ENCODE results near the gene TMEM271.
"Not testable (repeated sequence)": the region's sequence is repeated elsewhere in the genome, so short reads cannot be mapped to it uniquely, and the experiment has no call there.

TMEM271 gene

DNA sequence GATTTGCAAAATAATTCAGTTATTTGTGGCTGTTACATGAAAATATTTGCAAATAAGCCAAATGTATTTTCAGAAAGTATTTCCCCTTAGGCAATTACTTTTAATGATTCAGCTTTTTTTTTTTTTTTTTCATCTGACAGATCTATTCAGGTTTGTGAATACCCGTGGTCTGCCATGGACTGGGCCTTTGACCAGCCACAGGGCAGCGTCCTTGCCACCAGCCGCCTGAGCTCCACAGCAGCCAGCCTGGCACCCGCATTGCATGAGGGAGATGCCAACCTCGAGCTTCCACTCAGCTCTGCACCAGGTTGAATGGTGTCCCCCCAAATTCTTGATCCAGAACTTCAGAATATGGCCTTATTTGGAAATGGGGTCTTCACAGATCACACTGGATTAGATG, 14.7 kb downstream of the TMEM271 start:
- no peak for DNase-seq

DNA sequence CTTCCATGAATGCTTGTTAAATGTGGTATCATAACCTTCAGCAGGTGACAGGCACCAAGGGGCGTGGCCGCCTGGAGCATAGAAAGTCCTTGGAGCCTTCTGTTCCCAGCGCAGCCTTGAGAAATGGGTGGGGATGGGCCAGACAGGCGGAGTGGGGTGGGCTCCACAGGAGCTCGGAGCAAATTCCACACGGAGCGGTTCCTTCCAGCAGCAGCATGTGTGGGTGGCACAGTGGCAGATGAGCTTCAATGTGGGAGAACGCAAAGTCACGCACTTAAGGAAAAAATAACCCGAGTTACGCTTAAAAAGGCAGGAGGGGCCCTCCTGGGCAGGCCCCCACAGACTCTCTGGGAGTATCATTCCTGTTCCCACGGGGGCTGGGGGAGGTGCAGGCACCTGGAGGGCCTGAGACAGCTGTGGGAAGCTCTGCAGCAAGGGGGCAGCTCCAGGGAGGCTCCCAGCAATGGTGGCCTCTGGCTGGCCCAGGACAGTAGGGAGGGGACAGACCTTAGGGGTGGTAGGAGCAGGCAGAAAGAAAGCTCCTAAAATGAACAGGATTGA, 15.3 kb downstream of the TMEM271 start:
- DNase-seq = no peak

DNA sequence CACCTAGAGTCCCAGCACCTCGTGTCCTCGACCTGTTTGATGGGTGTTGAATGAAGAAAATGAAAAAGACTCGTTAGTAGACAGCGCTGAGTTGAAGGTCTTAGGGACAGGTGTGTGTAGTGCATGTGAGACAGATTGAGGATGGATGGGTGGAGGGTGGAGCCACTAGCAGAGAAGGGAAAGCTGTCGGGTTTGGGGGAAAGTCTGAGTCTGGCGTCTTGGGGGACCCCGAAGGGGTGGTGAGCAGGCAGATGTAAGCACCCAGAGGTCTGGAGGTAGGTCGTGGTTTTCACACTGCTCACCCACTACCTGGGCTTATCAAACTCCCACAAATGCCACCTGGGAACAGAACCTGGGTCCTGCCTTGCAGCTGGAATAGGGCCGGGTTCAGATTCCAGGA, 16.0 kb downstream of the TMEM271 start:
- no peak for DNase-seq

DNA sequence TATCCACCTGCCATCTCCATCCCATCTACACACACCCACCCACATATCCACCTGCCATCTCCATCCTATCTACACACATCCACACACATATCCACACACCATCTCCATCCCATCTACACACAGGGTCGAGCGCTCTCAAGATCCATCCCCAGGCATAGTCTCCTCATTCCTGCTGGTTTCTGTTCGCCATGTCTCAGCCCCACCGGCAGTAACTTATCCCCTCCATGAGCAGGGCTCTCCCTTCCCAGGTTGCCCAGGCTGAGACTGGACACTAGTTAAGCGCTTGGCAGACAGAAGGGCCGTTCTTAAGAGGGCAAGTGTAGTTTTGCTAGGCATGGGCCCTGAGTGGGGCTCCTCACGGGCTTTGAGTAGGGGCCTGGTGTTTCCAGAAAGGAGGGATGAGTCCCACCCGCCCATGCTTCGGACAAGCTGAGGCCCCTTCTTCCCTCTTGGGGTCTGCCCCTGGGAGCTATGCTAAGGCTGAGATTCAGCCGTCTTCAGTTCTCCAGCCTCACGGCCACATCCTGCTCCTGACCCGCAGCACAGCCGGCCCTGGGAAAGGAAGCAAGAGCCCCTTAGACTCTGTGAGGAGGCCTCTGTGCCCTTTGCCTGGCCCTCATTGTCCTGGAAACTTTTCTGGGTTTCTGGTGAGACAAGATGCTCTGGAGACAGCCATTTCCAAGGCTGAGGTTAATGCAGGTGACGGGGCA, 20.4 kb downstream of the TMEM271 start:
- DNase-seq = no peak

DNA sequence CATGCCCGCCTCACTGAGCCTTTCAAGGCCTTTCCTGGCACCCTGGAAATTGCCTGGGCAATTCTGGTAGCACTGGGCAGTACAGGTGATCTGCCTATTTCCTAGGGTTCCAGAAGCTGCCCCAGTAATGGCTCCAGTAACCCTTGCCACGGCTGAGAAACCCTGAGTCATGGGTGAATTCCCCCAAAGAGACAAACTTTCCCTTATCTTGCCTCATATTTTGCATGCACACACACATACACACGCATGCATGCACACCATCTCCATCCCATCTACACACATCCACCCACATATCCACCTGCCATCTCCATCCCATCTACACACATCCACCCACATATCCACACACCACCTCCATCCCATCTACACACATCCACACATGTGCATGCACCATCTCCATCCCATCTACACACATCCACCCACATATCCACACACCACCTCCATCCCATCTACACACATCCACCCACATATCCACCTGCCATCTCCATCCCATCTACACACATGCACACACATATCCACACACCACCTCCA, 21.2 kb downstream of the TMEM271 start:
- DNase-seq = not testable (repeated sequence)

DNA sequence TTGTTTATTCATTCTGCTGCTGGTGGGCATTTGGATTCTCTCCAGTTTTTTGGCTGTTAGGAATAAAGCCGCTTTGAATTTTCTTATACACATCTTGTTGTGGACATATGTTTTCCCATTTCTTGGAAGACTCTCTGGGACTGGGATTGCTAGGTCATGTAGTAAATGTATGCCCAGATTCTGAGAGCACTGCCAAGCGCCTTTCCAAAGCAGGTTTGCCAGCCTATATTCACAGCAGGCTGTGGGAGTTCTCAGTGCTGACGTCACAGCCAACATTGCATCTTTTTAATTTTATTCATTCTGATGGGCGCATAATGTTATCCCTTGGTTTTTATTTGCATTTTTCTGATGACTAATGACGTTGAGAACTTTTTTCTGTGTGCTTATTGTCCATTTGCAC, 24.1 kb downstream of the TMEM271 start:
- DNase-seq = no peak

DNA sequence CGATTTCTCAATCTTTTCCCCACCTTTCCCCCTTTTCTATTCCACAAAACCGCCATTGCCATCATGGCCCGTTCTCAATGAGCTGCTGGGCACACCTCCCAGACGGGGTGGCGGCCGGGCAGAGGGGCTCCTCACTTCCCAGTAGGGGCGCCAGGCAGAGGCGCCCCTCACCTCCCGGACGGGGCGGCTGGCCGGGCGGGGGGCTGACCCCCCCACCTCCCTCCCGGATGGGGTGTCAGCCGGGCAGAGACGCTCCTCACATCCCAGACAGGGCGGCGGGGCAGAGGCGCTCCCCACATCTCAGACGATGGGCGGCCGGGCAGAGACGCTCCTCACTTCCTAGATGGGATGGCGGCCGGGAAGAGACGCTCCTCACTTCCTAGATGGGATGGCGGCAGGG, 25.8 kb downstream of the TMEM271 start:
- DNase-seq = not testable (repeated sequence)

DNA sequence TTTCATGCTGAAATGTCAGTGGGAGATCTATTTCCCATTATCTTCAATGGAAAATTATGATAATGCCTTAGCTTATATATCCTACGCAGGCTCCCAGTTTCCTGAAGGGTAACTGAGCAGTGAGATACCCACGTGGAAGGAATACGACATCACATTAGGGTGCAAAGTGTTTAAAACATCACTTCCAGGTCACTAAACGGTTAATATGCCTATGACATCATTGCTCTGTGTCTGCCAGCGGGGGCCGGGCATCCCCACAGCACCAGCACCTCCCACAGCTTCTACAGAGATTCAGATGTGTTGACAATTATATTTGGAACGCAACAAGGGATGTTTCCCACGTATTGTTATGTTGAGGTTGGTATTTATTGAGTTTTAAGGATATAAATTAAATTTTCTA, 27.1 kb downstream of the TMEM271 start:
- DNase-seq = no peak

DNA sequence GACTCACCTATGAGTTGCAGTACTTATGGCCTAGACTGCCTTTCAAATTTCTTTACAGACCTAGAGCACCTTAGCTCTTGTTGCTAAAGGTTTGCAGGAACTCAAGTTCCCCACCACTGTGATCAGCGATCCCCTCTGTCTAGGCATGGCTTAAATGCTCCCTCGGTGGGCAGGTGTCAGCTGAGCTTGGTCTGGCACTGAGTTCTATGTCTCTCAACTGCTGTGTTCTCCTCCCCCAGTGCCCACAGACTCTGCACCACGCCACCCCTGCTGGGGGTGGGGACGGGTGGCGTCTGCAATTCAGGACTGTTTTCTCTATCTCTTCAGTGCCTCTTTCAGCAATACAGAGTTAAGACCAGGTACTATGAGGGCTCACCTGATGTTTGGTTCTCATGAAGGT, 30.5 kb downstream of the TMEM271 start:
- no peak for DNase-seq

DNA sequence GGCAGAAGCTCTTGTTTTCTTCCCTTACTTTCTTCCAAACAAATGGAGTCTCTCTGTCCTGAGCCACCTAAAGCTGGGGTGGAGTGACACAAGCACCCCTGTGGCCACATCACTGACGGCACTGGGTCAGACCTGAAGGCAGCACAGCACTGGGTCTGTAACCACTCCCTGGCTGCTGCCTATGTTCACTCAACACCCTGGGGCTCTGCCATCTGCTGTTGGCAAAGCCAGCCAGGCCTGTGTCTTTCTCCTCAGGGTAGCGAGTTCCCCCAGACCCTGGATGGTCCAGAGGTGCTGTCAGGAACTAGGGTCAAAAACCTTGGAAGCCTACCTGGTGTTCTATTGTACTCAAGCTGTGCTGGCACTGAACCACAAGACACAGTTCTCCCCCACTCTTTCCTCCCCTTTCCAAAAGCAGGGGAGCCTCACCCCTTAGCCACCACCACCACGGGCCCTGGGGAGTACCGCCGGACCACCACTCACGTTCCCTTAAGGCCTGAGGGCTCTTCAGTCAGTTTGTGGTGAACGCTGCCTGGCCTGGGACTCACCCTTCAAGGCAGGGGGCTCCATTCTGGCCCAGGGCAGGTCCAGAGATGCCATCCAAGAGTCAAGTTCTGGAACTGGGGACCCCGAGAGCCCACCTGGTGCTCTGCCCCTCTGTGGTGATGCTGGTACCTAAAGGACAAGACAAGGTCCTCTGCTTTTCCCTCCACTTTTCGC, 31.5 kb downstream of the TMEM271 start:
- no peak for DNase-seq

DNA sequence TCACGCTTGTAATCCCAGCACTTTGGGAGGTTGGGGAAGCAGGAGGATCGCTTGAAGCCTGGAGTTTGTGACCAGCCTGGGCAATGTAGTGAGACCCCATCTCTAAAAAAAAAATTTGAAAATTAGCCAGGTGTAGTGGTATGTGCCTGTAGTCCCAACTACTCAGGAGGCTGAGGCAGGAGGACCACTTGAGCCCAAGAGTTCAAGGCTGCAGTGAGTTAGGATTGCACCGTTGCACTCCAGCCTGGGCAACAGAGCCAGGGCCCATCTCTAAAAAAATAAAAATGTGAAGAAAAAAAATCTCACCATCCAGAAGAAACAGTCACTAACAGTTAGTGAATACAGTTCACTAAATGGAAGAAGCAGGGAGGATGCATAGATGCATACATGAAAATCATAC, 34.8 kb downstream of the TMEM271 start:
- DNase-seq = no peak

DNA sequence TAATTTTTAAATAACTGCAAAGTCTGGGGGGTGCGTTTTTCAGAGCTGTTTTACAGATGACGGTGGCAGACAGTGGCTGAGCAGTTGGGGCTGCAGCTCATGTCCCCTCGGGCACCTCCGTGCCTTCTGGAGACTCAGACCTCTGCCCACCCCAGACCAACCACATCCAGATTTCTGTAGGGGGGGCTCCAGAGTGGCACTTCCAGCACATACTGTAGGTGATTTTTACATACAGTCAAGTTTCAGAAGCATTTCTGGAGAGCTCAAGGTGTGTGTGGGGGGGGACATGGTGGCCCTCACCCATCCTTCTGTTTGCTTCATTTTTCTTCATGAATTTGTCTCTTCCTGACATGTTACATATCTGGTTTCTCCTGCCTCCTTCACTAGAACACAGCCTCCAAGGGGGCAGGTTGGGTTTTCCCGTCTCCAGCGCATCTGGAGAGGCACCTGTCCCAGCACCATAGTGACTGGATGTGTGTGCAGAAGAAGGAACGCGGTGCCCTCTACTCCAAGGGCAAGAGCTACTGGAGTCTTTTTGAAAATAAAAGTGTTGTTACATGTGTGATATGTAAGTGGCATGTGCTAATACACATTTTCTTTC, 37.5 kb downstream of the TMEM271 start:
- DNase-seq = no peak

DNA sequence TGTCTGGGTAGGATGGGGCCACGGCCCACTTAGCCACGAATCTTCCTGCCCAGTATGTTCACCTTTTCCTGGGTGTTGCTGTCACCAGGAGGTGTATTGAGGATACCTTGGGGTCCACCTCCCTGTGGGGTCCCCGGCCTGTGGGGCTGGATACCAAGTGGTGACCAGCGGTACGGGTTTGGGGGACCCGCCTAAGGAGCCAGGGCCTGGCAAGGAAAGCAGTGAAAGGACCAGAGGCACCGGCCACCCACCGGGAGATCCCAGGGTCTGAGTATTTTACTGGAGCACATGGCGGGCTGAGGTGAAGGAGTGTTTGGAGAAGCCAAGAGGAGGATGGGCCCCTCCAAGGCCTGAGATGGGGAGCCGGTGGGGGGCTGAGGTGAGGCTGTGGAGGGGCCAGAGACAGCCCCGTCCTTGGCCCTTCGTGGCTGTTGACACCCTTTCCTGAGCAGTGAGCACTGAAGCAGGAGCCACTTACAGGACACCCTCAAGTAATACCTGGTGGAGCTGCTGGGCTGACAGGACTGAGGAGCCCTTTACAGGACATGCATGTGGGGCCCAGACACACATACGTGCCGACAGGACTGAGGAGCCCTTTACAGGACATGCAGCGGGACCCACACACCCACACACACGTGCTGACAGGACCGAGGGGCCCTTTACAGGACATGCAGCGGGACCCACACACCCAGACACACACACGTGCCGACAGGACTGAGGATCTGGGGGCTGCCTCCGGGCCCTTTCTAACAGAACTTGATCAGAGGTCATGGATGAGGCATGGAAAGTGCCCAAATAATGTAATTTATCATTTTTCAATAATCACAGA, 38.4 kb downstream of the TMEM271 start:
- no peak for DNase-seq

DNA sequence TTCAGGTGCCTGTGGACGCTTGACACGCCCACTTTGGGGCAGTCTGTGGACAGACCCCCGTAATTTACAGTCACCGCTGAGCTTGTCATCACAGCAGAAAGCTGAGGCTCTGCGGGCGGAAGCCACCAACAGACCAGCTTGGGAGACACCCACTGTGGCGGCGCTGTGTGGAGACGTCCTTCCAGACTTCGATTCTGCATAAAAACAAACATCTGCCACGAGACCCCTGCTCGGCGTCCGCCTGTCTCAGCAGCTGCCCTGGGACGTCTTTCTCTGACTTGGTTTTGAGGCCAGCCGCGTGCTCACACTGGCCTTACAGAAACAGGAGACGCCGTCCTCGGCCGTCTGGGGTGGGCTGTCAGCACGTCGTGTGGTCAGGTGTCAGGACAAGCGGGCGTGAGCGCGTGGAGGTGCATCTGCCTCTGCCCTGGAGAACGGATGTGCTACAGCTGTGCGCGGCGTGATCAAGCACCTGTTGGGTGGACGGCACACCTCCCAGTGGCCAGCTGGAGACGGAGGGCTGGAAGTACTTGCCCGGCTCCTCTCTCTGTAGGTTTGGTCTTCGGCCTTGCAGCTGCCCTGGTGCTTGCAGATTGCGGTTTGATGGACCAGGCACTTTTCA, 39.6 kb downstream of the TMEM271 start:
- DNase-seq = no peak

DNA sequence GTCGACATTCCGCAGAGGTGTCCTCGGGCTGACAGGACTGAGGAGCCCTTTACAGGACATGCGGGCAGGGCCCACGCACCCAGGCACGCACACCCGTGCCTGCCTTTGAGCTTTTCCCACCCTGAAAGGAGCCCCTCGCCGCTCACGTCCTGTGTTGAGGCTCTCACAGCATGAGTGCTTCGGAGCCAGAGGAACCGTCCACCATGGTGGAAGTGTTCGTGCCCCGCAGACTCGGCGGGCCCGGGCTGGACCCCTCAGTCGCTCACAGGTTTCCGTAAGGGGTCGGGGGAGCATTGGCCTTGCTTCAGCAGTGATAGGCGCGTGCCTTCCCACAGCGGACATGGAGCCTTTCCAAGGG, 40.2 kb downstream of the TMEM271 start:
- no peak for DNase-seq

DNA sequence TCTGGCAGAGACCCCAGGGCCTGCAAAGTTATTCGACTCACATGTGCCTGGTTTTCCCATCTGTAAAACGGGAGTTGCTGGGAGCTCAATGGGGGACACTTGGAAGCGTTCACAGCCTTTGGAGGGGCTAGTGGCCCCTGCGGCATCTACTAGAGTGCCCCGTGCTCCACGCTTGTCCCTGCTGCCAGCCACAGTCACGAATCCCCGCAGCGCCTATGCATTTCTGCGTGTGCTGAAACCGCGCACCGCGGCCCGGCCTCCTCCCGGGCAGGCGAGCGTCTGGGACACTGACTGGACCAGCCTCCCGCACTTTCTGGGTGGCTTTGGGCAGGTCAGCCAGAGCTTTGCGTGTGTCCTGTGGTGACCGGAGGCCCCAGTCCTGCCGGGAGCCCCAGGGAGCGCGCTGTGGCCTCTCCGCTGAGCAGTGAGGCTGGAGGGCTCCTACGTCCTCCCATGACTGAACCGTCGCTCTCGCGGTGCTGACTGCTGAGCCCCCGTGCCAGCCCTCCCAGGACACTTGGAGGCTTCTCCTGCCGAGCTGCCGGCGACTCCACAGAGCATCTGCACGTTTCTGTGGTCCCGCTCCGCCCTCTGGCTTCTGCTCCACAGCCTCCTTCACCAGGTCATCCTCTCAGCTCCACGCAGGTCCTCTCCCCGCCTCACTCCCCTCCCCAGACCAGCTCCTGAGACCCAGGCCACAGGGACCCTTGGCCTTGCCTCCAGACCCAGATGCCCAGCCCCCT, 40.7 kb downstream of the TMEM271 start:
- DNase-seq = no peak

DNA sequence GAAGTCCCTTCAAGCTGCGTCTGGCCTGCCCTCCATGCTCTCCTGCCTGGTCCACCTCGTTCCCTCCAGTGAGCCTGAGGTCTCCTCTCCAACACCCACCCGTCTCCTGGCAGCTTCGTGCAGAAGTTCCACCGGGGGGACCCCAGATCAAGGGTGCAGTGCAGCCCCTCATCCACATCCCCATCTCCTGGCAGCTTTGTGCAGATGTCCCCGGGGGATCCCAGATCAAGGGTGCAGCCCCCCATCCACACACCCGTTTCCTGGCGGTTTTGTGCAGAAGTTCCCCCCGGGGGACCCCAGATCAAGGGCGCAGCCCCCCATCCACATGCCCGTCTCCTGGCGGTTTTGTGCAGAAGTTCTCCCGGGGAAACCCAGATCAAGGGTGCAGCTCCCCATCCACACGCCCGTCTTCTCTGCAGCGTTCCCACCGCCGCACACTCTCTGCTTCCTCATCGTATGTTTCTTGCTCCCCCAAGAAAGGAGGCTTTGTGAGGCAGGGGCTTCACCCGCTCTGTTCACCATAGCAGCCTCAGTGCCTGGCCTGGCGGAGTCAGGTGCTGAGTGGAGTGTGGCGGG, 41.4 kb downstream of the TMEM271 start:
- DNase-seq = no peak

DNA sequence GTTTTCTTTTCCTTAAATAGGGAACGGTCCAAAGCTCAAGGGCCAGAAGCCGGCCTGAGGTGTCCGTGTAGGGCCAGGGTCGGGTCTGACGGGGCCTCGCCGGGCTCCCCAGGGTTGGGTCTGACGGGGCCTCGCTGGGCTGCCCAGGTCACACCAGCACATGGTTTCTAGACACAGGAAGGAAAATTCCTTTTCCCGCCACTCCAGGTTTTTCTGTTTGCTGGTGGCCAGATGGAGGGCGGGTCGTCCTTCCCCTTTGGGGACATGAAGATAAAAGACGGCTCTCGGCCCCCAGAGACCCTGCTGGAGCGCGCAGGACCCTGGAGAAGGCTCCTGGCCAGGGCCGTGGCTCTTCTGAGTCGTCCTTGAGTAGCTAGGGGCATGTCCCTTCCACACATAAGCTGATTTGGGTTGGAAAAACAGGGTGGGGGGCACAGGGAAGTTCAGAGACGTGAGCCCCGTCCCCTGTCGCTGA, 42.0 kb downstream of the TMEM271 start:
- no peak for DNase-seq

DNA sequence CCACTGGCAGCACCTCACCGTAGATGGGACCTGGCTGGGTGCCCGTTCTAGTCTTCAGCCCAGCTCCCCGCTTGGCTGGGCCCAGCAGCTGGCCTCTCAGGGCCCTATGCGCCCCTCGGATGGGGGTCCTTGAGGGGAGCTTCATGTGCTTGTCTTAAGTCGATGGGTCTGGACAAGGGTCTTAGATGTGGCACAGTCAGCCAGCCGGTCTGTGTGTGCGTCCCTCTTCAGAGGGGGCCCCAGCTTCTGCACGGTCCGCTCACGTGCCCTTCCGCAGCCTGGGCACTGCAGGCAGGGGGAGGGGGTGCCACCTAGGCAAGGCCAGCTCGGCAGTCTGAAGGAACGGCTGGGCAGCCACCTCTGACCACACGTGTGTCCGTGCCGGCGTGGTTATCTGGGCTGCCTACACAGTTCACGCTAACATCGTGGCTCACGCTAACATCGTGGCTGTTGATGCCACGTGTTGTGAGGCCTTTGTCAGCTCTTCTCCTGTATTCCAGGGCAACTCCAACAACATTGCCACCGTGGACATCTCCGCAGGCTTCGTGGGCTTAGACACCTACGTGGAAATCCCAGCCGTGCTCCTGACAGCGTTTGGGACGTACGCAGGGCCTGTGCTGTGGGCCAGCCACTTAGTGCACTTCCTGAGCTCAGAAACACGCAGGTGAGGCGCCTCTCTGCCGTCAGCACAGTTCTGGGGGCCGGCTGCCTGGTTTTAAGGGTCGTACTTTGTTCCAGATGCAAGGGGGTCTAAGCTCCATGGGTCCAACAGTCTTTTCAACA, 42.6 kb downstream of the TMEM271 start:
- DNase-seq = no peak

DNA sequence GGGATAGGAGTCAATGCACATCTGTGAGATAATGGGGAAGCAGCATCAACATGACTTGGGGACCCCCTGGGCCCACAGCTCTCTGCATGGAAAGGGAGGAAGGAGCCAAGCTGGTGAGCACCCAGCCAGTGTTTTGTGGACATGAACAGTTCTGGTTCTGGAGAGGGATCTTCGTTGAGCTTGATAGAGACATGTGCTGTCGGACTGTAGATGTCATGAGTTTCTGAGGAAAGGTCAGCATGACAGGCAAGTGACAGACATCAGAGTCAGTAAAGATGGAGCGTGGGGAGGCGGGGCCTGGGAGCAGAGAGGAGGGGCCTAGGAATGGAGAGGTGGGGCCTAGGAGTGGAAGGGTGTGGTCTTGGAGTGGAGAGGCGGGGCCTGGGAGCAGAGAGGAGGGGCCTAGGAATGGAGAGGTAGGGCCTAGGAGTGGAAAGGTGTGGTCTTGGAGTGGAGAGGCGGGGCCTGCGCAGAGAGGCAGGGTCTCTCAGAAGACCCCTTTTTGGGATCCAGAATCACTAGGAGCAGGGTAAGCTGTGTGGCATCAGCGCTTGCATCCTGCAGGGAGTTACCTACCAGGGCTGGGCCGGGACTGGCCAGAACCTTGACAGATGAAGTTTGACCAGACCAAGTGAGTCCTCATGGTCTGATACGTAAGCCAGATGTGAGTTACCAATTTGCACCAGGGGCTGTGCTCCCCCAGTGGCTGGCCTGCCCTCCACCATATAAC, 43.3 kb downstream of the TMEM271 start:
- DNase-seq = no peak

Data from activated naive CD4-positive, alpha-beta T cell treated with anti-CD3 and anti-CD28 coated beads, Interleukin-2, amount 50 U/mL, for 16 hours (primary cell).